Left forelimb (tissue), 1 donor: ENCODE measurements around the gene TMEM151B.
A peak's percentile ranks its signal among the peaks of the same experiment; 100 is the strongest.
"Not testable (repeated sequence)": the region's sequence is repeated elsewhere in the genome, so short reads cannot be mapped to it uniquely, and the experiment has no call there.

ENCODE experiments used
- DNase-seq: peaks from one replicate; pipeline ENCODE4 v3.0.0-alpha.2; 2018; ENCODE audit warnings: low spot score

TMEM151B gene

DNA sequence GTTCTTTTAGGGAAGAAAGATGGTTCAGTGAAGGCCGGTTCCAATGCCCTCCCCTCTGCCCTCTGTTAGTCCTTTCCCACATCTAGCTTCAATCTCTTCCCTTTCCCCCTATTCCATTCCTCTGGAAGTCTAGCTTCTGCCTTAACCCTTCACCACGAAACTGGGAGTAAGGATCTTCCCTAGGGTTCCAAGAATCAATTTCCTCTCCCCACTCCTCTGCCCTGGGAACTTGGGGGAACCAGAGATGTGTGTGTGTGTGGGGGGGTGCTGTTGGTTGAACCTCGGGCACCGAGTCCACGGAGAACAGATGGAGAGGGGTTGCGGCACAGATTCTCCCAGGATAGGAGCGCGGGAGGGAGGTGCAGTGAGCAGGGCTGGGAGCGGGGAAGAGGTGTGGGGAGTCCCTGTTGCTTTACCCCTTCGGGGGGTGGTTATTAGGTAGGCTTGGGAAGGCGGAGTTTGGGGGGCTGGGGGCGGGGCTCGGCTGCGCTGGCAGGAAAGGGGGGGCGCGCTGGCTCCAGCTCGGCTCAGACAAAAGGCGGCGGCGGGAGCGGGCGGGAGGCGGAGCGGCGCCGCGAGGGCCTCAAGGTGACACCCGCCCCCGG, at the start of gene TMEM151B:
TSS of gene TMEM151B (plus strand) at position 530 of the 605 bp plus-strand sequence. CDS start 293 bp downstream, outside the sequence.
- DNase-seq: no peak

DNA sequence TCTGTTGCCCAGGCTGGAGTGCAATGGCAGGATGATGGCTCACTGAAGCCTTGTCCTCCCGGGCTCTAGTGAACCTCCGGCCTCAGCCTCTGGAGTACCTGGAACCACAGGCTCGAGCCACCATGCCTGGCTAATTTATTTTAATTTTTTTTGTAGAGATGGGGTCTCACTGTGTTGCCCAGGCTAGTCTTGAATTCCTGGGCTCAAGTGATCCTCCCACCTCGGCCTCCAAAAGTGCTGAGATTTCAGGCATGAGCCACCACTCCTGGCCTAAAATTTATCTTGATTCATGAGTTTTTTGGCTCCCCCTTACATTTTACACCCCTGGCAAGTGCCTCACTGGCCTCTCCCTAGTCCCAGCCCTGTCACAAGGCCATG, 49.3 kb upstream of the TMEM151B start:
- no peak for DNase-seq

DNA sequence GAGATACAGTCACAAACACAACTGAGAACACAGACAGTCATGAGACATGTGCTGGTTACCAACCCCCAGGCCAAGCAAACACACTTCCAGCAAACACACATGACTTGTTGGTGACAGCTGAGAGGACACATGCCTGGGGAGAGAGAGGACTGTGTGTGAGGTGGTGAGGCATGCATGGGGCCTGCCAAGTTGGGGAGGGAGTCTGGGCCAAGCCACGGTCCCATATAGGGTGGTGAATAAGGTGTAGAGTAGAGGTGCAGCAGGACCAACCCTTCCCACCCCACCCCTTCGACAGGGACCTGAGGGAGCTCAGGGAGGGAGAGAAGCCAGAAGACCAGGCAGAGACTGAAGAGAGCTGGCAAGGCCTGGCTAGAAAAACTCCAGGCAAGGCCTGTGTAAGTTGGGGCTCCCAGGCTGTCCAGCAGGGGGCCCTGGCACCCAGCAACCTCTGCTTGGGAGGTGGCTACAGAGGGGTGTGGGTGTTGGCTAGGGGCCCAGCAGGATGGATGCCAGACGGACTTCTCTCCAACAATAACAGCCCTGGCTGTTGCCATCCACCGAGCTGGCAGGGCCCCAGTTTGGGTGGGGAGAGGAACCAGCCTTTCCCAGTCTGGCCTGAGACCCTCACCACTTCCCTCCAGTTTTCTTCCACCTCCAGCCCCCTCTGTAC, 48.8 kb upstream of the TMEM151B start:
- peak; percentile 89 for DNase-seq

DNA sequence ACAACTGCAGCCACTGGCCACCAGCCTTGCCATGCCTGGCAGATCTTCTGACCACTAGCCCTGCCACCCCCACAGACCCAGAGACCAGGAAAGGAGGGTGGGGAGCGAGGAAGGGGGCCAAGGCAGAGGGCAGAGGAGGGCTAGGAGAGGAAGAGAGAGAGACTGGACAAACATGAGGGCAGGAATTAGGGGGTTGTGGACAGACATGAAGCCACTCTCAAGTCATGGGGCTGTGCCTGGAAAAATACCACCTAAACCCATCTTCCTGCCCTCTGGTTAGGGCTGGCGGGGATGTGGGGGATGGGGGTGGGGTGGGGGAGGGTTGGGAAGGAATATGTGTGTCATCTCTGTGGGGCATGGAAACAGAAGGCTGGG, 48.3 kb upstream of the TMEM151B start:
- DNase-seq: no peak

- no peak for DNase-seq
These were observed 47.5 kb upstream of the TMEM151B start for GRCh38 chr6:44222486-44223318.

- no peak for DNase-seq
These were observed 46.8 kb upstream of the TMEM151B start, which contains the start of gene SLC29A1 for GRCh38 chr6:44223319-44224028. TSS of gene SLC29A1 (plus strand) at chr6:44223595. CDS start at chr6:44227314, 3,719 bp downstream.

DNA sequence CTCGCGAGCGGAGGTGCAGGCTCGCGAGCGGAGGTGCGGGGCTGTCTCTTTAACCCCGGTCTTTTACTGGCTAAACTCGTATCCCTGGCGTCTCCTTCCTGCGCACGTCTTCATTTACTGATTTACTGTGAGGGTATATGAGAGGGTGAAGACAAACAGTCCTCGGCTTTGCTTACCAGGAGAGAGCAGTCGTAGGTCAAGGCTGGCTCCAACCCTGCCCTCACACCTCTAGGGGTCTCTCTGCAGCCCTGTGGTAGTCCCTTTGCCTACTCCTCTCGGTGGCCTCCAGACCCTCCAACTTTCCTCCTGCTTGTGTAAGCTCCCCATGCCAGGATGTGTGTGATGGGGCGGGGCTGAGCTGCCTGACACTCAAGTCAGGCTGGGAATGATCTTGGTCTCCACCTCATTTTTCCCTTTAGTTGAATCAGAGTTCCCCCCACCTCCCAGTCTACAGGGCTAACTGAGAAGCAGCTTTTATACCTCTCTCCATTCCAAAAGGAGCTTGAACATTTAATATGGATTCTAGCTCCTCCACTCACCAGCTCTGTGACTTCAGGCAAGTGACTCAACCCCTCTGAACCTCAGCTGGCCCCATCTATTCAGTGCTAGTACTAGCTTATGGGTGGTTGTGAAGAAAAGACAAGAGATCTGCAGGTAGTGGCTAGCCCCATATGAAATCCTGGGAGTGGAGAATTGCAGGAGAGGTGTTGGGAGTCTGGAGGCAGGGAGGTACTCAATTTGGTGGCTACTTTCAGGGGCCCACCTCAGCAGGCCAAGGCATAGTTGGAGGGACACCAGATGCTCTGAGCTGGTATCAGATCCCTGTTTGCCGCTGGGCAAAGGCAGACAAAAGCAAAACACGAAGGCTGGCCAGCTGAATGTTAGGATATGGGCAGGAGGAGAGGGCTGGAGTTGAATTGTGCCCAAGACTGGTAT, 46.0 kb upstream of the TMEM151B start:
- no peak for DNase-seq

GRCh38 chr6:44224965-44225305, 45.3 kb upstream of the TMEM151B start:
- DNase-seq: no peak

DNA sequence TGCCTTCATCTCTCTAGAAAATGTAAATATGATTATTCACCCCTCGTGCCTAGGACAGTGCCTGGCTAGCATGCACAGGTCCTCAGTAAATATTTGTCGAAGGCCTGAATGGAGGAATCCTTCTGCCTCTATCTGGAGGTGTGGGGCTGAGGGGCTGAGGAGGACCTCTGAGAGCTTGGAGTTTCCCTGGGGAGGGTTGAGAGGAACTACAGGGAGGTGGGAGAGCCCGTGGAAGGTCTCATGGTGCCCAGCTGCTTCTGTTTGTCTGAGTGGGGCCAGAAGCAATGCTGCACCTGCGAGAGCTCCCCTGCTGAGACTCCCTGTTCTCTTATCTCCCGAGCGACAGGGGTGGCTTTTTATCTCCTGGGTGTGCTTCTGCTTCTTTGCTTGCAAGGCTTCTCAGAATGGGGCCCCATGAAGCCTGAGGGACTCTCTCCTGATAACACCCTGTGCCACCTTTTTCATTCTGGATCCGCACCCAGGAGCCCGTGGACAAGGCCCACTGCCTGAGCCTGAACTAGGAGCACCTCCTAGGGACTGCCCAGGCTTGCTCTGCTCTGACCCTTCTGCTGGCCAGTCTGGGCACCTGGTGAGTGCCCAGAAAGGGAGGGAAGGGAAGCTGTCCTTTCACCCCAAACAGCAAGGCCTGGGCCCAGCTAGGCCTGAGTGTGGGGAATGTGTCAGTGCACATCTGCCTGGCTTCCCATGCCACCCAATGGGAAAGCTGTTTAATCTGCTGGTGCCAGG, 44.5 kb upstream of the TMEM151B start:
- DNase-seq: no peak

DNA sequence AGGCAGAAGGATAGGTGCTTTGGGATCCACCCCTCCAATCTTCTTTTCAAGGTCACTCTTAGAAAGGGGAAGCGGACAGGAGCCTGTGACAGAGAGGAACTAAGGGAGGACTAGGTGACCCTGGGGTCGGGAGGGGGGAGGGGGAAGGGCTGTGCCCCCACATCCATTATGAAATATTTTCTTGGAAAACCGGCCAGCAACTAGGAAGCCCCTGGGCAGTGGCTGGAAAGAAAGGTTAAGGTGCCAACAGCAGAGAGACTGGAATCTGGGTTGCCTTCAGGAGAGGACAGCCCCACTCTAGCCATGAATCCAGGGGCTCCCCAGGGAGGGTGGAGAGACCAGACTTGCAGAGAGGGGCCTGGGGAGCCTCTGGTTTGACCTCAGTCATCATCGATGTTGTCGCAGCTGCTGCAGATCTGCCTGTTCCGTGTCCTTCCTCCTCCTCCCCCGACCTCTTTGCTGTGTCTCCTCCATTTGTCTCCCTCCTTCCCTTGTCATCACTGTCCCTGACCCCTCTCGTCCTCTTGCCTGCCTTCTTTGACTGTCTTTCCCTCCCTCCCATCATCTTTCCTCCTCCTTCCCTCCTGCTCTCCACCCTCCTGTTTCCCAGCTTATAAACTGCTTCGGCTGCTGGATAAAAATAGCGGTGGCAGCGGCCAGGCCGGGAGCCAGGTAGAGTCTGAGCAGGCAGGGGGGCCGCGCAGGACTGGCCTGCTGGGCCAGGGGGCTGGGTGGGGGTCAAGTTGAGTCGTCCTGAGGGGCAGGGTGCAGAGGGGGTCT, 43.7 kb upstream of the TMEM151B start:
- DNase-seq: no peak

GRCh38 chr6:44227148-44227793, 43.0 kb upstream of the TMEM151B start:
- no peak for DNase-seq

DNA sequence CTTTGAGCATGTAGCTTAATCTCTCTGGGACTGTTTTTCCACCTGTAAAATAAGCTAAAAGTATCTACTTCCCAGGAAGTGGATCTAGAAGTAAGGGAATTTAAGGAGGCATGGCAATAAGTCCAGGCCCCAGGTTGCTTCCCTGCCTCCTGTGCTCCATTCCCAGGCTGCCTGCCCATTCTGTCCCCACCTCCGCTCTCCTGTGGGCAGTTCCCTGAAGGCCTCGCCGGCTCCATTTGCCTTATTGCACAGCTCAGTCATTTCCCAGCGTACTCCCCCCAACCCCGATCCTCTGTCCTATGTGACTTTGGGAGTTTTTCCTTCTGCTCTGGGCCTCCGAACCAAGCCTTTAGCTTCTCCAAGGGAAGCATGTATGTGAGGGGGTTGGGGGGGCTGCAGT, 42.2 kb upstream of the TMEM151B start:
- DNase-seq: no peak

- no peak for DNase-seq
These were observed 41.8 kb upstream of the TMEM151B start for GRCh38 chr6:44228433-44228832.

- DNase-seq: no peak
These were observed 41.4 kb upstream of the TMEM151B start for GRCh38 chr6:44228836-44229235.

GRCh38 chr6:44229376-44230033, 40.7 kb upstream of the TMEM151B start:
- no peak for DNase-seq

GRCh38 chr6:44230034-44230675, 40.1 kb upstream of the TMEM151B start:
- DNase-seq: no peak

DNA sequence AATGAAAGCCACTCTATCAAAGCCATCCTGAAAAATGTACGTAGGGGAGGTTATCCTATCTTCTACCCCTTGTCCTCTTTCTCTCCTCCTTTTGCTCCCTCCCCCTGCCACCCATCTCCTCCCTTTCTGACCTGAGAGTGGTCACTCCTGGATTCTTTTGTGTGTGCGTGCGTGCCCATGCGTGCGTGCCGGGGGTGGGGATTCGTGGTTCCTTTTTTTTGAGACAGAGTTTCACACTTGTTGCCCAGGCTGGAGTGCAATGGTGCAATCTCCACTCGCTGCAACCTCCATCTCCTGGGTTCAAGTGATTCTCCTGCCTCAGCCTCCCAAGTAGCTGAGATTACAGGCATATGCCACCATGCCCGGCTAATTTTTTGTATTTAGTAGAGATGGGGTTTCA, 38.8 kb upstream of the TMEM151B start:
- not testable (repeated sequence) for DNase-seq
